Measurements from ENCODE around the gene RGPD6.
"Not testable (repeated sequence)": the region's sequence is repeated elsewhere in the genome, so short reads cannot be mapped to it uniquely, and the experiment has no call there.

GRCh38 chr2:110475627-110476359, 101.2 kb downstream of the RGPD6 start:
- TF ChIP-seq POLR2A, EP300, CTCF (IDR thresholded peaks at IDR 0.05): not testable (repeated sequence)
